HG03103 (cell line): Measurements from ENCODE around the gene PTPRO.

Experiments
- ATAC-seq: cut with Tn5 transposase; IDR thresholded peaks from one replicate; pipeline ENCODE4 v1.9.1; 2021; ENCODE audit warnings: low read depth; ENCODE audit not compliant: unreplicated experiment

PTPRO gene

DNA sequence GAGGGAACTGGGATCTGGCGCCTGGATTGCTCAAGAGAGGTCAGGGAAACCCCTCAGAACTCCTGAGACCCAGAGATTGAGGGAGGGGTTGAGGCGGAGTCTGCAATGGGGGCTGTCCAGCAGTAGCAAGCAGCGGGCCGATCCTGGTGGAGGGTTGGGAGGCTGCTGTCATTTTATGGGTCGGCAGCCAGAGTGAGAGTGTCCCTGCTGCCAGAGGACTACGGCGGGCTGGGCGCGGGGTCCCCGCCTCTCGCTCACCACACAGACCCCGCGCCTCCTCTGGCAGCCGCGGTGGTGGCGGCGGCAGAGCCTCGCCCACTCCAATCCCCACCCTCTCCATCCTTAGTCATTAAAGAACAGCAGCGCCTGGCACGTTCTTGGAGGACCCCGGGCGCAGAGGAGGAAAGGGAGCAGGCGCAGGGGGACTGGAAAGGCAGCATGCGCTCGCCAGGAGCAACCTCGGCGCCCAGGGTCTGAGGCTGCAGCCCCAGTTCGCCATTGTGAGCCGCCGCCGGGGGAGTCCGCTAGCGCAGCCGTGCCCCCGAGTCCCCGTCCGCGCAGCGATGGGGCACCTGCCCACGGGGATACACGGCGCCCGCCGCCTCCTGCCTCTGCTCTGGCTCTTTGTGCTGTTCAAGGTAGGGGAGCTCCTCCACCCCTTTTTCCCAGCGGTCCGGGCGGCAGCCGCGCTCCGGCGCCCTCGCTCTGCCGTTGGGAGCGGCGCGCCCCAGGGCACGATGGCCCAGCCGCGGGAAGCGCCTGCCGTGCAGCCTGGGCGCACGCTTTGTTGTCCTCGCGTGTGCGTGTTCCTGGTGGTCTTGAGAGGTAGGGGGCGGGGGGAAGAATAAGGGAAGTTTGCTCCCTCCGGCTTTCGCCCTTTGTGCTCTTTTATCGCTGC is at the start of gene PTPRO:
Gene PTPRO (plus strand): TSS at position 345 of the 898 bp plus-strand sequence.
- no peak for ATAC-seq

DNA sequence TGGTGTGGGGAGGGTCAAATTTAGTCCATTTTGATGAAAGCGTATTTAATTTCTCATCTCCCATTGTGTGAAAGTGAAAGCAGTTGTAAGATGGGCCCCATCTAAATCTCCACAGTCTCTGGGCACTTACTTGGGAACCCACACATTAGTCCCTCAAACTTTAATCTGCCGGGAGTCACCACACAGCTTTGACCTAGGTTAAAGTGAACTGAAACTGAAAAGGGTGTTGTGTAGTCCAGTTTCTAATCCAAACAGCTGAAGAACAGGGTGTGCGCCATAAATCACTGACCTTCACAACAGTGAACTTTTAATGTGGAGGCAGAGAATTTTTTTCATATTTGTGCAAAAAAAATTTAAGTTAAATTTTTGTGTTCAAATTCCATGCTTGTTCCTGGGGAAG is 48.4 kb upstream of the PTPRO start:
- no peak for ATAC-seq

DNA sequence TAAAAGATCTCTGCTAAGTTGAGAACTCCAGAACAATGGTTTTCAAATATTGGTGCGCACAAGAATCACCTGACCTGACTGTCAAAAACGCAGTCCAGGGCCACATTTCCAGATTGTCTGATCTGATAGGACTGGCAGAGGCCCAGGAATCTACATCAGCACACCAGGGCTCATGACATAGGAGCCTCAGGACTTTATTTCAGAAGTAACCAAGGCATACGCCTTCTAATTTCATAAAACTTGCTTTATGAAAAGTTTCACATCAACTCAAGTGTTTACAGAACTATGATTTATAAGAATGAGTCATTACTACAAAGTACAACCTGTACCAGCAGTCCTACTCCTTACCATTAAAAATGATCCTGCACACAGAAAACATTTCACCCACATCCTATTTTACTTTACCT is 47.7 kb upstream of the PTPRO start:
- no peak for ATAC-seq

DNA sequence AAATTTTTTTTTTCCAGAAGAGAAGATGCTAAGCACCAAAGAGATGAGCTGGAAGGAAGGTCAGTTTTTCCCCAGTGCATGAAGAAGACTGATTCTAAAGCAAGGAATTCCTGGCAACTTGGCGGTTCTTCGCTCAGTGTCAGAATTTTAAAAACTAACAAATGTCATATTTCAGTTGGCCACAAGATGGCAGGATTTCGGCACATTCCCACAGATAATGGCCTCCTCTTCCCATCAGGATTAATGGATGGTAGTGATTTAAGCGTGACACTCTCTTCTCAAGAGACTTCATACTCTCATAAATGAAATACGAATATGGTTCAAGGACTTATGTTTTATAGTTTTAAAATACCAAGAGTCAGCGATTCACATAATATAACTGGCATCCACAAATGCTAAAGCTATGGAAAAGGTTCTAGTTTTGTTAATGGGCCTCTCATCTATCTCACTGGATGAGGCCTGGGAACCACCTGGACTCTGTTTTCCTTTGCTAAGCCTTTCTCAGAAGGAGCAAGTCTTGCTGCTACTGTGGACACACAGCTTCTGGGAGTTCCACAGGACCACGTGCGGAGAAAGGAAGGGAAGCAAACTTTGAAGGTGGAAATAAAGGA is 46.1 kb upstream of the PTPRO start:
- ATAC-seq = no peak

DNA sequence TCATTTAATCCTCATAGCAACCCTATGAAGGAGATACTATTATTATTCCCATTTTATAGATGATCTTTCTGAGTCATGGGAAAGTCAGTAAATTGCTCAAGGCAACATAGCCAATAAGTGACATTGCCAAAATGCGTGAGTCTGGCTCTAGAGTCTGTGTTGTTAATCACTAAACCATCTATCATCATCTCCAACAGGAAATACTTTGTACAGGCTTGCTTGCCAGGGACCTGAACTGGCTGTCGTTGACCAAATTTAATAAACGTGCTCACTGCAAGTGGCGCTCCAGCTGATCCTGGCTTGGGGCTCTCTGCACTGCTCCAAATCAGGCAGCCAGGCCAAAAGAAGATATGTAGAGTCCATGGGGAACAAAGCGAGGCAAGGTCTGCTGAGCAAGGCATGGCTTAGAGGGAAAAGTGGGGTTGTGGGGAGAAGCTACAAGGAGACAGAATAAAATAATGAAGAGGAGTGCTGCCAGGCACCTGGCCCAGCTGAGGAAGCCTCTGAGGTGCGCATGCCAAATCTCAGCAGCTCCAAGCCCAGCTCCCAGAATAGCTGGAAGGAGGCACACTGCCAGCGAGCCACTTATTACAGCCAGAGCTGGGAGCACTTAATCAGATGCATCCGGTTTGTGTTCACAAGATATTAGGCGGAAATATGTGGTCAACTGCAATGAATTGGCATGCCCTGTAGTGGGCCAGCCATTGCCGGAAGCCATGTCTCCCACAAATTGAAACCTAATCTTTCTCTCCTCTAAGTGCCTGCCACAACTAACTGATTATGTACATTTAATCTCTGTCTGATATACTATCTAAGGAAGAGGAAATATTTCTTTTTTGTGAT is 43.3 kb upstream of the PTPRO start:
- no peak for ATAC-seq

DNA sequence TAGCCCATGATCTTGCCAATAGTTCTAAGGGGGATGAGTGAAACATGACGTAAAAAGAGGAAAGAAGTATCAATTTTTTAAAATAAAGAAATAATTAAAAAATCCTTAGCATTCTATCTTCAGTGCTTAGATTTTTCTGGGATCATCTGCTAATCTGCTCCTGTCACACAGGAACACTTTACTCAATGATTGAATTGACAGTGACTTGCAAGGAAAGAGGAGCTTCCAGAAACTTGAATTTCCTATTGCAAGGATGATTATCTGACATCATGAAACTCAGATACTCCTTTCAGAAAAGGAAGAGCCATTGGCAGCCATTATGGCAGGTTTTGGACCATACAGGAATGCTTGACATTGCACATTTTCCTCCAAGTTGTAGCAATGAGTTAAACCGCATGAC is 41.4 kb upstream of the PTPRO start:
- ATAC-seq = no peak

DNA sequence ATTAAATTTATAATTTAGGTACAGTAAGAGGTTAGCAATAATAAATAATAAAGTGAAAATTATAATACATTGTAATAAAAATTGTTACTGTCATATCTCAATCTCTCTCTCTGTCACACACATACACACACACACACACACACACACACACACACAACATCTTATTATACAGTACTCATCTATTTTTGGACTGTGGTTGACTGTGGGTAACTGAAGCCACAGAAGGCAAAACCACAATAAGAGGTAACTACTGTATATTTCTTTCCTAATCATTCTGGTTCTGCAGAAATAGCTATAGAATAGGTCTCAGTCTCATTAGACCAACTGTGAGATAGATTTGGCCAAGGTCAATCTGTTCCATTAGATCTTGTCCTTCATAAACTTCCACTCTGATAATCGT is 33.1 kb upstream of the PTPRO start:
- no peak for ATAC-seq

DNA sequence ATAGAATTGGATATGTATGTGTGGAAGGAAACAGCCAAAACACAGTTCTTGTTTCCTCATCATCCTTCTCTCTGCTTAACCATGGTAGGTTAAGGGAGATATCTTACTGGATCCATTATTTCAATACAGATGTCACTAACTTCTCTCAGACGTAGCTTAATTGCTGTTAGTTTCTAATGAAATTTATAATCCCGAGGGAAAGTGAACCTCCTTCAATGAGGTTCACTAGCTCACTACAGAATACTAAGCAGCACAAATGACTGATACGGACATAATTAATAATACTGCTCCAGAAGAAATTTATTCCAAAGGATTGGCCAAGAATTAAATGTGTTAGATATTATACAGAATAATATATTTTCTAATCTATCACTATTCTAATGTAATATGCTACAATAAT is 28.6 kb upstream of the PTPRO start:
- ATAC-seq = no peak

DNA sequence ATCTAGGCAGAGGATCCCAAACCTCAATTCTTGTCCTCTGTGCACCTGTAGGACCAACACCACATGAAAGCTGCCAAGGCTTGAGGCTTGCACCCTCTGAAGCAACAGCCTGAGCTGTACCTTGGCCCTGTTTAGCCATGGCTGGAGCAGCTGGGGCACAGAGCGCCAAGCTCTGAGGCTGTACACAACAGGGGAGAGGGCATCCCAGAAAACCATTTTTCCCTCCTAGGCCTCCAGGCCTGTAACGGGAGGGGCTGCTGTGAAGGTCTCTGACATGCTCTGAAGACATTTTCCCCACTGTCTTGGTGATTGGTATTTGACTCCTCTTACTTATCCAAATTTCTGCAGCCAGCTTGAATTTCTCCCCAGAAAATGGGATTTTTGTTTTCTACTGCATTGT is 22.4 kb upstream of the PTPRO start:
- no peak for ATAC-seq

DNA sequence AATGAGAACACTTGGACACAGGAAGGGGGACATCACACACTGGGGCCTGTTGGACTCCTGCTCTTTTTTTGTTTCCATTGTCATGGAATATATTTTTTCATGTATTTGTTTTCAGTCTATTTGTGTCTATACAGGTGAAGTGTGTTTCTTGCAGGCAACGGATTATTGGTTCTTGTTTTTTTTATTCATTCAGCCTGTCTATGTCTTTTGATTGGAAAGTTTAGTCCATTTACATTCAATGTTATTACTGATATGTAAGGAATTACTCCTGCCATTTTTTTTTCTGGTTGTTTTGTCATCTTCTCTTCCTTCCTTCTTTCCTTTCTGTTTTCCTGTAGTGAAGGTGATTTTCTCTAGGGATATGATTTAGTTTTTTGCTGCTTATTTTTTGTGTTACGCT is 18.0 kb upstream of the PTPRO start:
- no peak for ATAC-seq

DNA sequence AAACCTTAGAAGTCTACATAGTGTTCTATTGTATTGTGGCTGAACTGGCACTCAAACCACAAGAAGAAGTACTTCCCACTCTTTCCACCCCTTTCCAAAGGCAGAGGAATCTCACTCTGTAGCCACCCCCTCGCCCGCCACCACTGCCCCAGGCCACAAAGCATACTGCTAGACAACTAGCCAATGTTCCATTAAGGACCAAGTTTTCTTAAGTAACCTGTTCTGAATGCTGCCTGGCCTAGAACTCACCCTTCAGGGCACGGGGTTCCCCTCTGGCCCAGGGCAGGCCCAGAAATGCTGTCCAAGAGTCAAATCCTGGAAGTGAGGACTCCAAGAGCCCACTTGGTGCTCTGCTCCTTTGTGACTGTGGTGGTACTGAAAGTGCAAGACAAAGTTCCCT is 15.7 kb upstream of the PTPRO start:
- ATAC-seq = no peak

DNA sequence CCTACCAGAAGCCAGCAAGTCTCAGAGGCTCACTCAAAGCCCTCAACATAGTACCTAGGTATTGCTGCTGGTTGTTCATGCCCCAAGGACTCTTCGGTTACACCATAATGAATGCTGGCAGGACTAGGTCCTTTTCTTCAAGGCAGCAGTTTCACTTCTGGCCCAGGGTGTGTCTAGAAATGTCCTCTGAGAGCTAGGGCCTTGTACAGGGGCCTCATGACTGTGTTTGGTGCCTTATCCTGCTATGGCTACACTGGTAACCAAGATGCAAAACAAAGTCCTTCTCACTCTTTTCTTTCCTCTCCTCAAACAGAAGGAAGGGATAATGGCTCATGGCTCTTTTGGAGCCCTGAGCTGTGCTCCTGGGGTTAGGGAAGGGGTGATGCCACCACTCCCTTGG is 15.2 kb upstream of the PTPRO start:
- no peak for ATAC-seq

DNA sequence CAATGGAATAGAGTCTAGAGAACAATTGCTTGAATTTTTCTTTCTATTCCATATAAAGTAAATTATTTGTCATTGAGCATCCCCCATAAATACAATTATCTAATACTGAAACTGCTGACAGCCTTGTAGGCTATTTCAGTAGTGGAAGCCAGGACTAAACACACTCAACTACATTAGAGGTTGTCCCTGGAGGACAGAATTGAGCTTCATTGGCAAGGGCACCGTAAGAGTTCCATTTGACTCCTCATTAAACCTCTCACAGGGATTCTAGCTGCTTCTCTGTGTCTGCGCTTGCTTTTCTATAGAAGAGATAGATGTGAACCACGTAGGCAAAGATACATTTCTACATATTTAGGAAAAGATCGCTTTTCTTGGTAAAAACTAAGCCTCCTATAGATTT is 3.5 kb upstream of the PTPRO start:
- ATAC-seq = no peak

DNA sequence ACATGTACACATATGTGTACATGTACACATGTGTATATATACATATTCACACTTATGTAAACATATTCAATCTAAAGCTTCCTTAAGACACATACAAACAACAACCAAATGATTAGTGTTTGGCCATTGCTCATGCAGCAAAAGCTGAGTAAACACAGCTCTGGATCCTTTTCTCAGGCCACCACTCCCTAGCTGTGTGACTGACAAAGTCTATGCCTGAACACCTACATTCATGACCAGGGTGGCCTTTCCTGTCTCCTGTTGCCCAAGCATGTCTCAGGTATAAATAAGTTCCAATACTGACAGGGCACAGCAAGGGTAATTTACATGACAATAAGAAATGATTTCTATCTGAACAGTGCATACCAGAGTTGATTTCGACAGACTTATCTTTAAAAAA is 1.4 kb upstream of the PTPRO start:
- no peak for ATAC-seq

DNA sequence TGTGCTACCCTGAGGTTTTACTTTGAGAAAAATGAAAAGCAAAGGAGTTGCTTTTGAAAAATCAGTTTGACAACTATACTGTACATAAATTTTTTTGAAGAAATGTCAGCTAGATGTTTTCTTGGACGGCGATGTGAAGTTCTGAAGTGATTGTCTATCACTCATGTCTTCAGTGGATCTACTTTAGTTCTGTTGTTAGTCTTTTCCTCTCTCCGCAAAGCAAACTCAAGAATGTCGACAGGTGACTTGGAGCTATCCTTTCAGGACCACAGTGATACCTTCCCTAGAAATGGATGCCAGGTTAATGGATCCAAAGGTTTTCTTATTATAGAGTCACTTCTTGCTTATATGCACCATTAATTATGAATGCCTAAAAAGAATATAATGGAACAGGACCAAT is 1.2 kb downstream of the PTPRO start:
- no peak for ATAC-seq

DNA sequence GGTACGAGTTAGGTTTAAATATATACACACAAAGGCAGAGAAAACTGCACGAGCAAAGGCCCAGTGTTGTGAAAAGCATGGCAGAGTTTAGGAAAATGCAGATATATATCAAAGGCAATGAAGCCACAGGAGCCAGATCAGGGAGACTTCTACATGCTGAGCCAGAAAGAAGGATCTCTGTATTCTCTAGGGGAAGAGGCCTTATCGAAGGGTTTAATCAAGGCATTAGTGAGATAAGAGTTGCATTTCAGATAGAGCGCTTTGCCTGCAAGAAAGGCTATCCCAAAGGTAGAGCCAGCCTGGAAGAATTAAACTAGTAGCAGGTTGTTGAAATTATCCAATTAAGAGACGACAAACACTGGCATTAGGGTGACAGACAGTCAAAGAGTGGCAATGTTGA is 7.6 kb downstream of the PTPRO start:
- ATAC-seq = no peak

DNA sequence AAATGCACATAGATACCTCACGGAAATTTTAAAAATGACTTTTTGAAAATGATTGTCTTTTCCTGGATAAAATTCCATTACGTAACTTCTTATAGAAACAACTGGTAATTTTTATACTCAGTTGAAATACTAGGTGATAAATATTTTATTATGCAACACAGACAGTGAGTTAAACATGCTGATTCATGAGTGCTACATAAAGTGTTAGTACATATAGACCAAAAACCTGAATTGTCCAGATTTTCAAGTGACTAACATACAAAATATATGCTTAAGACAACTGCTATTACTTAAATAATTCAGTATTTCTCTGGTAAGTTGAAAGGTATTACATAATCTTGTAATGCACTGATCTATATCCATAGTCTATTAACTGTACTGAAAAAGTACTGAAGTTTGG is 11.9 kb downstream of the PTPRO start:
- no peak for ATAC-seq

DNA sequence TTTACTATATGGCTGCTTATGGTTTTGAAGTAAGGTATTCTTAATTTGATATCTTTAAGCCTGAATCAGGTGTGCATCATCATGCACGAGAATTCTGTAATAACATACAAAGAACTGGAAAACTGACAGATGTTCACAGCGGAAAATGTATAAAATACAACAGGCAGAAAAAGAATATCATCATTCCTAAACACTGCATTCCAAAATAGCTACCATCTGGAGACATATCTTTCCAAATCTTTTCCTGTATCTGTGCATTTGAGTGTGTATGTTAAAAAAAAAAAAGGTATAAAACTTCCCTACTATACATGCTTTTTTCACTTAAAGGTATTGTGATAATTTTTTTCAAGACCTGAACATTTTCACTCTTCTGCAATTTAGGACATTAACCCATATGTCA is 13.7 kb downstream of the PTPRO start:
- ATAC-seq = no peak

DNA sequence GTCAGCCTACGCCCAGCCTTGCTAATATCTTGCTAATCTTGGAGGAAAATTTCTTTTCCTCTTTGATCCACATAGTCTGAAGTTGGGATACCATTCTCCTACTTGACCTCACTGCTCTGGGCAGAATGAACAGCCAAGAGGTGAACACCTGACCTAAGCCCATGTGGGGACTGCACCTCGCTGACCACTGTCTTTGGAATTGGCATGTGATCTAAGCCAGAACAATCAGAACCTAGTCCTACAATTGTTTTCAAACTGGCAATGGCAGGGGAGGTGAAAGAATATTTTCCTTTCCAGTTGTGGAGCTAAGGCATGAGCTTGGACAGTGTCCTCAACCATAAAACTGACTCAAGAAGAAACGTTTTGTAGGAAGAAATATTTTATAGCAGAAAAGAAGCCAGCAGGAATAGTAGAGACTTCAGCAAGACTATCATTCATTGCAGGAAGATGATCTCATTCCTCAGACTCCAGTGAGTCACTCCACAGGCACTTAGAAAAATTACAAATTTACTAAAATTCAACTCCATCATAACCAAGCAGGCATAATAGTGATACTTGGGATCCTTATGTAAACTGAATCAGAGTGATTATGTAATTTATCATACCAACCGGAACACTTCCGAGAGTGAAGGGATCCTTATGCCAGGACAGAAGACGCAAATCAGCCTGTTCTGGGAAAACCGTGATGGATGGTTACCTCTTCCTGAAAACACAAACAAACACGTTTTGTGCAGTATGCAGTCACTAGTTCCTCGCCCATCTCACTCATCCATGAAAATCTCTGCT is 14.7 kb downstream of the PTPRO start:
- no peak for ATAC-seq

DNA sequence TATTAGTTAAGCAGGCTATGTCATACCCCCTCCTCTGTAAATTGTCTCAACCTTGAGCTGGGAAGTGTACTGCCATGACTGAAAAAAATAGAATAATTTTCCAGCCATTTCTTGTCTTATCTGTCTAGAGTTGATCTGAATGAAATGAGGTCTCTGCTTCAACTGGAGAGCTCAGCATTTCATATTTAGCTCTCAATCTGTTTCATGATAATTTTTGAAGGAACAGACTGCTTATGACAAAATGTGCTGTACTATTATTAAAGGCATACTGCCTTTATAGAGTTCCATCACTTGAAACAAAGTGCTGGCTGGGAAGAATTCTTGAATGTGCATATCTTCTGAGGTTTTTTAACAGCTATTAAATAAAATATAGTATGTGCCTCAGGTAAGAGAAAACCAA is 19.1 kb downstream of the PTPRO start:
- no peak for ATAC-seq

DNA sequence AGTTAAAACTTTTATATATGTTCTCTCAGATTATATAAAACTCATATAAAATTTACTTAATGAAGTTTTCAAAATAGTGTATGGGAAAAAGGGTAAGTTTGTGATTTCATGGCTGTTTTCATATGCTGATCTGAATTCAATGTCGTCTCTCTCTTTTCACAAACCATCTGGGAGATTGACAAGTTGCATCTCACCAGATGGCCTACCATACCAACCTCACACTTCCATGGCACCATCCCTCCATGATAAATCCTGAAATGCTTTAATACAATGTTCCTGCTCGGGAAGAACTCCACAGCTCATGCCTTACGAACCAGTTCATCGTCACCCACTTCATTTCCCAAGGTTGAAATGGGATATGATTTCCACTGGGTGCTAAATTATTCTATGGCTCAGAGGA is 22.3 kb downstream of the PTPRO start:
- ATAC-seq = no peak
